ENCODE data around the gene PIGM.

- TF ChIP-seq CTCF (IDR thresholded peaks at IDR 0.05) (no peak), POLR2A (IDR thresholded peaks at IDR 0.05) (no peak), POLR2AphosphoS5 (IDR thresholded peaks at IDR 0.05) (no peak)
Observed at GRCh38 chr1:160011781-160012180, 20.0 kb downstream of the PIGM start.
